Keratinocyte (primary cell): ENCODE results near the gene PNMT.

Experiments
- EZH2 ChIP-seq: IDR thresholded peaks from one replicate; pipeline ENCODE4 v1.6.1; 2012; ENCODE audit warnings: inconsistent platforms, mild to moderate bottlenecking, low read length, moderate library complexity
- TF ChIP-seq, protein P1 (sequence below), 3 experiments: IDR thresholded peaks in 1 of 3; conservative IDR thresholded peaks in 1 of 3; optimal IDR thresholded peaks in 1 of 3; 2 replicates in 2 of 3; 3 replicates in 1 of 3; pipeline versions ENCODE3 to v1.5.1; 2011; ENCODE audit warnings: low read length in 3 of 3, mild to moderate bottlenecking in 3 of 3, moderate library complexity in 2 of 3, control low read depth in 1 of 3, inconsistent platforms in 1 of 3; ENCODE audit not compliant: insufficient read depth in 2 of 3; ENCODE audit errors: extremely low read depth in 1 of 3

DNA sequence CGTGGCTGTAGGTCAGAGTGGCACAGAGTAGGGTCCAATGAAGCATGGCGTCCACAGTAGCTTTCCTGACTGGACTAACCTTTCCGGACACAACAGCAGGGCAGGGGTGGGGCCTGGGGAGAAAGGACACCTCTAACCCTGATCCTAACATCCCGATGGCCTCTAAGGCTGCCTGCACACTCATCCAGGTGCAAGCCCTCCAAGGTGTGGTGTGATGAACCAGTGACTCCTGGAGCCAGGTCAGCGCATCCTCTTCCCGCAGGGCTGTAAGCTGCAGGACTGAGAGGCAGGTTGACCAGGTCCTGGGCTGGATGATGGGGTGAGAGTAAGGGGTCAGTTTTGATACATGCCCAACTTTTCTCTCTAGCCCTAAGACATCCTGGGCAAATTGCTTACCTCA lies 28.5 kb downstream of the PNMT start:
- TF ChIP-seq, protein P1, sequence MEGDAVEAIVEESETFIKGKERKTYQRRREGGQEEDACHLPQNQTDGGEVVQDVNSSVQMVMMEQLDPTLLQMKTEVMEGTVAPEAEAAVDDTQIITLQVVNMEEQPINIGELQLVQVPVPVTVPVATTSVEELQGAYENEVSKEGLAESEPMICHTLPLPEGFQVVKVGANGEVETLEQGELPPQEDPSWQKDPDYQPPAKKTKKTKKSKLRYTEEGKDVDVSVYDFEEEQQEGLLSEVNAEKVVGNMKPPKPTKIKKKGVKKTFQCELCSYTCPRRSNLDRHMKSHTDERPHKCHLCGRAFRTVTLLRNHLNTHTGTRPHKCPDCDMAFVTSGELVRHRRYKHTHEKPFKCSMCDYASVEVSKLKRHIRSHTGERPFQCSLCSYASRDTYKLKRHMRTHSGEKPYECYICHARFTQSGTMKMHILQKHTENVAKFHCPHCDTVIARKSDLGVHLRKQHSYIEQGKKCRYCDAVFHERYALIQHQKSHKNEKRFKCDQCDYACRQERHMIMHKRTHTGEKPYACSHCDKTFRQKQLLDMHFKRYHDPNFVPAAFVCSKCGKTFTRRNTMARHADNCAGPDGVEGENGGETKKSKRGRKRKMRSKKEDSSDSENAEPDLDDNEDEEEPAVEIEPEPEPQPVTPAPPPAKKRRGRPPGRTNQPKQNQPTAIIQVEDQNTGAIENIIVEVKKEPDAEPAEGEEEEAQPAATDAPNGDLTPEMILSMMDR (optimal IDR thresholded peaks at IDR 0.05 in 1 of 3, IDR thresholded peaks at IDR 0.05 in 1 of 3, conservative IDR thresholded peaks at IDR 0.05 in 1 of 3; ENCODE audit: extremely low read depth in 1 of 3, insufficient read depth in 2 of 3, low read length in 3 of 3) = no peak
- TF ChIP-seq EZH2 = no peak
